H1 (cell line): ENCODE measurements around the gene NXPE1. TPM values are rescaled to one million over a fixed set of nuclear protein-coding genes. Genes with fewer than 3 reads are reported as not detected.
"Not testable (repeated sequence)": the region's sequence is repeated elsewhere in the genome, so short reads cannot be mapped to it uniquely, and the experiment has no call there.

Experiments
- CTCF ChIA-PET: fragments of 300-600 bp; sonication (Branson Sonifier 250); formaldehyde crosslinking; loops from one replicate; lab custom pipeline; 2021; ENCODE audit not compliant: partially characterized antibody; lab: Charles Lee
- POLR2A ChIA-PET: fragments of 300-600 bp; sonication (Branson Sonifier 250); formaldehyde crosslinking; loops from one replicate; lab custom pipeline; 2021; ENCODE audit warnings: inconsistent platforms; ENCODE audit not compliant: partially characterized antibody; lab: Charles Lee
- DNase-seq, 2 experiments: peaks; one replicate each; pipeline versions ENCODE4 v3.0.0 to v3.0.0-alpha.2; 2010 to 2022; ENCODE audit warnings: low spot score in 2 of 2, low read depth in 1 of 2, mixed read lengths in 1 of 2
- FAIRE-seq: peaks from 2 replicates; lab custom pipeline; 2011; peaks lifted over from hg19 to GRCh38; lab: Jason Lieb, UNC
- H2AFZ ChIP-seq: 2 replicates; pipeline ENCODE4 v1.8.1; 2012; ENCODE audit warnings: low read length, inconsistent platforms
- H2AK5ac ChIP-seq: 2 replicates; pipeline ENCODE4 v1.6.1; 2013; ENCODE audit warnings: low read depth, low read length
- H2BK120ac ChIP-seq: replicated peaks from 2 replicates; pipeline ENCODE3; 2013; ENCODE audit warnings: low read depth, low read length, inconsistent platforms
- H2BK12ac ChIP-seq: 2 replicates; pipeline ENCODE4 v1.6.1; 2013; ENCODE audit warnings: low read depth, low read length
- H2BK15ac ChIP-seq: 2 replicates; pipeline ENCODE4 v1.6.1; 2013; ENCODE audit warnings: low read length
- H2BK20ac ChIP-seq: 2 replicates; pipeline ENCODE4 v1.6.1; 2013; ENCODE audit warnings: low read length
- H2BK5ac ChIP-seq: 2 replicates; pipeline ENCODE4 v1.6.1; 2013; ENCODE audit warnings: low read depth, low read length
- H3K14ac ChIP-seq: 2 replicates; pipeline ENCODE4 v1.6.1; 2013; ENCODE audit warnings: inconsistent platforms; ENCODE audit not compliant: insufficient read length
- H3K18ac ChIP-seq: 2 replicates; pipeline ENCODE4 v1.6.1; 2013; ENCODE audit warnings: low read length; ENCODE audit errors: extremely low read depth
- H3K23ac ChIP-seq: 2 replicates; pipeline ENCODE4 v1.6.1; 2013; ENCODE audit warnings: inconsistent platforms; ENCODE audit not compliant: insufficient read length
- H3K23me2 ChIP-seq: 2 replicates; pipeline ENCODE4 v1.6.1; 2013; ENCODE audit warnings: low read depth, low read length
- H3K27ac ChIP-seq: 2 replicates; pipeline ENCODE4 v1.6.1; 2011; ENCODE audit warnings: low read depth, low read length, inconsistent platforms
- H3K27me3 ChIP-seq, 4 experiments: replicated peaks in 1 of 4; 1 replicate in 1 of 4; 2 replicates in 3 of 4; pipeline versions ENCODE4 v1.6.1 to v1.8.1; 2011 to 2013; ENCODE audit warnings: low read length in 3 of 4, mild to moderate bottlenecking in 3 of 4, inconsistent platforms in 2 of 4, mixed read lengths in 2 of 4, moderate library complexity in 1 of 4; ENCODE audit not compliant: control insufficient read depth in 3 of 4, insufficient read depth in 3 of 4; ENCODE audit errors: extremely low read depth in 1 of 4
- H3K36me3 ChIP-seq, 4 experiments: 2 replicates each; pipeline versions ENCODE4 v1.6.1 to v1.8.1; 2011 to 2013; ENCODE audit warnings: mild to moderate bottlenecking in 4 of 4, low read length in 3 of 4, moderate library complexity in 2 of 4, control low read depth in 1 of 4, inconsistent platforms in 1 of 4; ENCODE audit not compliant: insufficient read depth in 4 of 4, control insufficient read depth in 2 of 4
- H3K4ac ChIP-seq: replicated peaks from 2 replicates; pipeline ENCODE3; 2013; ENCODE audit warnings: low read length, low read depth, mixed read lengths, inconsistent platforms; ENCODE audit not compliant: insufficient read length
- H3K4me1 ChIP-seq, 4 experiments: replicated peaks in 1 of 4; 1 replicate in 1 of 4; 2 replicates in 3 of 4; pipeline versions ENCODE4 v1.6.1 to v1.8.1; 2011 to 2013; ENCODE audit warnings: low read length in 3 of 4, inconsistent platforms in 2 of 4, mixed read lengths in 1 of 4; ENCODE audit not compliant: insufficient read depth in 4 of 4, control insufficient read depth in 3 of 4
- H3K4me2 ChIP-seq, 2 experiments: 2 replicates each; pipeline versions ENCODE4 v1.6.1 to v1.8.1; 2011 to 2013; ENCODE audit warnings: low read depth in 2 of 2, low read length in 2 of 2, control low read depth in 1 of 2, inconsistent platforms in 1 of 2, mild to moderate bottlenecking in 1 of 2; ENCODE audit not compliant: insufficient read depth in 1 of 2
- H3K4me3 ChIP-seq, 4 experiments: fragments of 200-600, 300-600 bp in 1 of 4; sonication (generic), shearing (Covaris generic), sonication (Bioruptor Twin) in 1 of 4; 2 replicates each; pipeline versions ENCODE4 v1.5.1 to v1.8.1; 2011 to 2016; ENCODE audit warnings: low read length in 4 of 4, low read depth in 3 of 4, control low read depth in 2 of 4, inconsistent platforms in 2 of 4, mild to moderate bottlenecking in 2 of 4, mixed read lengths in 1 of 4, moderate library complexity in 1 of 4; ENCODE audit not compliant: insufficient read depth in 2 of 4; ENCODE audit errors: extremely low read depth in 1 of 4
- H3K56ac ChIP-seq: replicated peaks from 2 replicates; pipeline ENCODE3; 2013; ENCODE audit warnings: low read depth, mild to moderate bottlenecking, mixed read lengths, low read length, inconsistent platforms; ENCODE audit not compliant: insufficient read length
- H3K79me1 ChIP-seq: 2 replicates; pipeline ENCODE4 v1.6.1; 2013; ENCODE audit warnings: low read depth, low read length, control low read depth
- H3K79me2 ChIP-seq, 2 experiments: 2 replicates each; pipeline versions ENCODE4 v1.6.1 to v1.8.1; 2012 to 2013; ENCODE audit warnings: low read length in 2 of 2, mild to moderate bottlenecking in 2 of 2, inconsistent platforms in 1 of 2; ENCODE audit not compliant: insufficient read depth in 2 of 2, control insufficient read depth in 1 of 2
- H3K9ac ChIP-seq, 4 experiments: replicated peaks in 1 of 4; 1 replicate in 1 of 4; 2 replicates in 3 of 4; pipeline versions ENCODE4 v1.6.1 to v1.8.1; 2011 to 2013; ENCODE audit warnings: low read depth in 3 of 4, low read length in 3 of 4, control low read depth in 2 of 4, mild to moderate bottlenecking in 2 of 4, moderate library complexity in 2 of 4, inconsistent platforms in 1 of 4; ENCODE audit errors: extremely low read depth in 1 of 4
- H3K9me3 ChIP-seq, 2 experiments: 2 replicates each; pipeline versions ENCODE4 v1.6.1 to v1.8.1; 2012 to 2013; ENCODE audit warnings: mild to moderate bottlenecking in 2 of 2, moderate library complexity in 2 of 2, control low read depth in 1 of 2, inconsistent platforms in 1 of 2, low read depth in 1 of 2, low read length in 1 of 2, mixed read lengths in 1 of 2; ENCODE audit not compliant: insufficient read depth in 2 of 2
- H4K20me1 ChIP-seq, 2 experiments: replicated peaks in 1 of 2; 2 replicates each; pipeline versions ENCODE3 to v1.8.1; 2011 to 2013; ENCODE audit warnings: inconsistent platforms in 2 of 2, low read length in 2 of 2, mild to moderate bottlenecking in 1 of 2; ENCODE audit not compliant: insufficient read depth in 2 of 2, control insufficient read depth in 1 of 2
- H4K5ac ChIP-seq: 2 replicates; pipeline ENCODE4 v1.6.1; 2013; ENCODE audit warnings: low read length, low read depth, mixed read lengths, inconsistent platforms; ENCODE audit not compliant: insufficient read length
- H4K8ac ChIP-seq: 2 replicates; pipeline ENCODE4 v1.8.0; 2013; ENCODE audit warnings: mild to moderate bottlenecking, moderate library complexity, low read length, inconsistent platforms; ENCODE audit not compliant: insufficient read depth; ENCODE audit errors: extremely low read depth
- H4K91ac ChIP-seq: replicated peaks from 2 replicates; pipeline ENCODE3; 2013; ENCODE audit warnings: low read length, mixed read lengths, inconsistent platforms; ENCODE audit not compliant: insufficient read length
- WGBS, 2 experiments: shearing (Covaris generic) in 1 of 2; methylation state at CpG; one replicate each; pipeline versions ENCODE4 v1.1.6 to v1.1.7; 2013 to 2015; ENCODE audit warnings: low lambda C conversion rate in 2 of 2, mixed read lengths in 2 of 2, inconsistent platforms in 1 of 2, low coverage in 1 of 2, missing lambda C conversion rate in 1 of 2; ENCODE audit not compliant: insufficient replicate concordance in 2 of 2, insufficient coverage in 1 of 2, insufficient read length in 1 of 2; ENCODE audit errors: extremely low coverage in 1 of 2, missing lambda C conversion rate in 1 of 2; 5-methylcytosine and 5-hydroxymethylcytosine counted together
- polyA plus RNA-seq, 7 experiments: library from polyadenylated mRNA; depleted of rRNA in 3 of 7; stranded (reverse) in 5 of 7; unstranded in 2 of 7; fragments of >200 nt in 5 of 7; fragments of 200-250 nt in 2 of 7; gene quantifications; 1 replicate in 5 of 7; 2 replicates in 1 of 7; 4 replicates in 1 of 7; pipeline versions ENCODE4 v1.2.1 to v1.2.3, GENCODE V29; 2011 to 2013; ENCODE audit warnings: missing spikeins in 2 of 7, mixed read lengths in 2 of 7
- total RNA-seq: library from RNA; stranded (reverse); fragmentation: NEBNext Ultra II Directional; extraction: Animal tissue kit (Norgen Biotek cat#: 25700); gene quantifications from 2 replicates; pipeline ENCODE4 v1.2.1, GENCODE V29; 2021

Gene NXPE1
- total and polyA plus RNA-seq, 2 of the 8 experiments (the other 6 are each of a cell fraction or from before 2014, with no cell fraction given), result not detected

- H3K18ac ChIP-seq, H4K8ac ChIP-seq, H3K9ac ChIP-seq, POLR2A ChIA-PET, DNase-seq, H2BK5ac ChIP-seq, H2BK120ac ChIP-seq, H3K27ac ChIP-seq, CTCF ChIA-PET, H3K79me2 ChIP-seq, H2BK20ac ChIP-seq, H3K4ac ChIP-seq, H3K4me1 ChIP-seq, H4K5ac ChIP-seq, H3K4me3 ChIP-seq, H3K4me2 ChIP-seq, H3K23ac ChIP-seq, H4K20me1 ChIP-seq, H3K23me2 ChIP-seq, H3K27me3 ChIP-seq, H2AK5ac ChIP-seq, H3K14ac ChIP-seq, H4K91ac ChIP-seq, FAIRE-seq, H2AFZ ChIP-seq, H2BK15ac ChIP-seq, H3K36me3 ChIP-seq, H2BK12ac ChIP-seq, H3K56ac ChIP-seq, H3K79me1 ChIP-seq: not testable (repeated sequence)
- H3K9me3 ChIP-seq, result peaks cover 15 to 34% of the 10 kb centered on the region in 2 experiments; a peak in 3 of 4 replicates
- 92% methylated on average over 5 of the region's 5 CpGs; no CpG with 5 or more reads in 1 of the 2 experiments for WGBS, 2 experiments
Measured at GRCh38 chr11:114606802-114607075, 47.1 kb upstream of the NXPE1 start.
